NB4 (cell line): ENCODE measurements around the gene GABBR1.
"Not testable (repeated sequence)": the region's sequence is repeated elsewhere in the genome, so short reads cannot be mapped to it uniquely, and the experiment has no call there.

Source experiments
- DNase-seq: peaks from one replicate; pipeline ENCODE4 v3.0.0; 2010; ENCODE audit warnings: low read depth
- H3K4me3 ChIP-seq: one replicate; pipeline ENCODE4 v1.5.1; 2011; ENCODE audit warnings: mild to moderate bottlenecking, low read depth, low read length, moderate library complexity
- CTCF ChIP-seq: IDR thresholded peaks from one replicate; pipeline ENCODE4 v1.5.1; 2012; ENCODE audit warnings: low read depth, low read length
- MAX ChIP-seq: IDR thresholded peaks from 2 replicates; pipeline ENCODE4 v1.6.1; 2011; ENCODE audit warnings: low read depth, low read length
- MYC ChIP-seq: IDR thresholded peaks from 2 replicates; pipeline ENCODE4 v1.6.1; 2011; ENCODE audit warnings: low read depth, low read length
- POLR2A ChIP-seq: IDR thresholded peaks from 2 replicates; pipeline ENCODE4 v1.6.1; 2011; ENCODE audit warnings: mild to moderate bottlenecking; ENCODE audit not compliant: insufficient read length; ENCODE audit errors: extremely low read depth

Gene GABBR1

GRCh38 chr6:29676981-29677601 is 44.1 kb upstream of the GABBR1 start:
- DNase-seq: no peak
- TF ChIP-seq MYC (no peak), MAX (no peak), CTCF (no peak), POLR2A (no peak)

GRCh38 chr6:29675561-29675960 is 42.6 kb upstream of the GABBR1 start:
- no peak overlapping the region for H3K4me3 ChIP-seq
- TF ChIP-seq CTCF: no peak
- no peak for TF ChIP-seq MYC
- TF ChIP-seq POLR2A: no peak
- no peak for TF ChIP-seq MAX

More at GRCh38 chr6:29676981-29677601, 44.1 kb upstream of the GABBR1 start:
- H3K4me3 ChIP-seq: no peak overlapping the region

GRCh38 chr6:29674008-29674407 is 41.0 kb upstream of the GABBR1 start:
- DNase-seq: no peak
- H3K4me3 ChIP-seq: no peak overlapping the region
- TF ChIP-seq CTCF (no peak), MAX (no peak), POLR2A (no peak), MYC (no peak)

More at GRCh38 chr6:29675561-29675960, 42.6 kb upstream of the GABBR1 start:
- no peak for DNase-seq

GRCh38 chr6:29673161-29673560 is 40.2 kb upstream of the GABBR1 start:
- no peak for TF ChIP-seq MAX
- no peak for TF ChIP-seq MYC
- TF ChIP-seq POLR2A: no peak
- no peak for TF ChIP-seq CTCF
- H3K4me3 ChIP-seq: no peak overlapping the region

GRCh38 chr6:29672116-29672515 is 39.1 kb upstream of the GABBR1 start:
- DNase-seq, H3K4me3 ChIP-seq: not testable (repeated sequence)

More at GRCh38 chr6:29673161-29673560, 40.2 kb upstream of the GABBR1 start:
- no peak for DNase-seq

GRCh38 chr6:29671026-29671425 is 38.0 kb upstream of the GABBR1 start:
- H3K4me3 ChIP-seq: no peak overlapping the region

More at GRCh38 chr6:29671026-29671425, 38.0 kb upstream of the GABBR1 start:
- TF ChIP-seq MYC (no peak), POLR2A (no peak), CTCF (no peak), MAX (no peak)
- no peak for DNase-seq
